GM12892 (cell line): Measurements from ENCODE around the gene SYK.

Experiments used
- POLR2AphosphoS5 ChIP-seq: IDR thresholded peaks from 2 replicates; pipeline ENCODE4 v1.6.1; 2011; ENCODE audit warnings: low read depth, low read length, control low read depth
- TAF1 ChIP-seq: IDR thresholded peaks from 2 replicates; pipeline ENCODE4 v1.6.1; 2011; ENCODE audit warnings: low read depth, mild to moderate bottlenecking, control low read depth, low read length, borderline replicate concordance

DNA sequence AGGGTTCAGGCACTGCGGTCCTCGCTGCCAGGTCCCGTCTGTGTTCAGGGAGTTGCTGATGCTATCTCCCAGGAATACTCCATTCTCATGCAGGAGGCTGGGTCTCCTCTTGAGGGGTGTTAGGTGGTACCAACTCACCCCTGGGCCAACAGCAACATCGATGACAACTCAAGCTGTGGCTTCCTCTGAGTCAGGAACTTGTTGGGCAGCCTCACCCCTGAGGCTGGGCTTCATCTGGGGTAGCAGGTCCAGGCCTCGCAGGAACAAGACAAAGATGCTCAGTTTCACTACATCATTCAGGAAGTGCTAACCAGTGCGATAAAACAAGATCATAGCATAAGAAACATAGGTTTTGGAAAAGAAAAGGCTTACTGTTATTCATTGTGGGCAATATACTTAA is 125.9 kb downstream of the SYK start:
- TF ChIP-seq TAF1 (no peak), POLR2AphosphoS5 (no peak)
